Fibroblast of skin of scalp (primary cell): ENCODE data around the gene HPSE.
"Not testable (repeated sequence)": the region's sequence is repeated elsewhere in the genome, so short reads cannot be mapped to it uniquely, and the experiment has no call there.

Experiments
- DNase-seq: peaks from one replicate; pipeline ENCODE4 v3.0.0-alpha.2; 2013

HPSE gene

GRCh38 chr4:83331956-83332355 lies 2.7 kb downstream of the HPSE start:
- no peak for DNase-seq

- peak; percentile 12 for DNase-seq
Measured at GRCh38 chr4:83329521-83330110, 5.0 kb downstream of the HPSE start.

DNA sequence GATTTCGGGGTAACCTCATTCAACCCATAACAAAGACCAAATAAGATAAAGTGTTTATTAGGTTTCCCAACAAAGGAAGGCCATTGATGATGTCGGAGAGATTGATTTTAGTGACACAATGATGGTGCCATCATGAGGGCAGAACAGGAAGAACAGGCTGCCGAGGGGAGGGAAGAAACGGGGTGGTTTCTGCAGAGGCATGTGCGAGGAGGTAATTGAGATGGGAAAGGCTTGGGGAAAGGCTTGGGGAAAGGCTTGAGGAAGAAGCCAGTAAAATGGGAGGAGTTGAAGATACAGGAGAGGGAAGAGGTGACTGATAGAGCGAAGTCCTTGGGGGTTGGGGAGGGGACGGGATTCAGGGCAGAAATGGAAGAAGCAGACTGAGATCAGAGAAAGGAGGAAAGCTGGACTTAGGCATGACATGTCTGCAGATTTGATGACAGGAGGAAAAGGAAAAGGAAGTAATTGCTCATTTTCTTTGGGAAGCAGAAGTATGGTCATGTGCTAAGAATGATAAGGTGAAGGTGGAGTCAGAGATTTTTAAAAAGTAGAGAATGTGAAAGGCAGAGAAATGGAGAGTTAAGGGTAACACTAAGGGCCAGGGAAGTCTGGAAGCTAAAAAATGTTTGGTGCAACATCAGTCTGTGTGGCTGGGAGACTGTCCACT lies 6.0 kb downstream of the HPSE start:
- DNase-seq: no peak

DNA sequence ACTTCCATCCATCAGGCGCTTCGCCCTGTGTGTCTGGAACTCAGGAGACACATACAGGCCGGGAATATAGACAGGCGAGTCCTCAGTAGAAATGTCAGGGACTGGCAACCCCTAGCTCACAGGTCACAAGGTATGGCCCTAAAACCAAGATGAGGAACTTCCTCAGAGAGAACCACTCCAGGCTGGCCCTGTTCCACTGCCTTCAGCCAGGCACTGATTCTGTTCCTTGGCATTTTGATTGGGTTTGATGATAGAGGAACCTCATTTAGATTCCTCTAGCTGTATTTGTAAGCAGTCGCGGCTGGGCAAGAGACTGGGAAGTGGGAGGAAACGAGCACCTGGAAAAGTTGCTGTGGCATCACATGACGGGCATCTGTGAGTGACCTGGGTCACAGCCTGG lies 8.1 kb downstream of the HPSE start:
- no peak for DNase-seq

- not testable (repeated sequence) for DNase-seq
Measured at GRCh38 chr4:83325306-83325705, 9.3 kb downstream of the HPSE start.

DNA sequence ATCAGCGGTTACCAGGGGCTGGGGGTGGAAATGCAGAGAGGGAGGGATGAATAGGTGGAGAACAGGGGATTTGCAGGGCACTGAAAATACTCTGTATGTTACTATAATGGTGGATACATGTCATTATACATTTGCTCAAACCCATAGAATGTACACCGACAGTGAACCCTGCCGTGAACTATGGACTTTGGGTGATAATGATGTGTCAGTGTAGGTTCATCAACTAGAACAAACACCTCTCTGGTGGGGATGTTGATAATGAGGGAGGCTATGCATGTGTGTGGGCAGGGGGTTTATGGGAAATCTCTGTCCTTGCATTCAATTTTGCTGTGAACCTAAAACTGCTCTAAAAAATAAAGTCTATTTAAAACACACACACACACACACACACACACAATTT lies 11.5 kb downstream of the HPSE start:
- DNase-seq: no peak

DNA sequence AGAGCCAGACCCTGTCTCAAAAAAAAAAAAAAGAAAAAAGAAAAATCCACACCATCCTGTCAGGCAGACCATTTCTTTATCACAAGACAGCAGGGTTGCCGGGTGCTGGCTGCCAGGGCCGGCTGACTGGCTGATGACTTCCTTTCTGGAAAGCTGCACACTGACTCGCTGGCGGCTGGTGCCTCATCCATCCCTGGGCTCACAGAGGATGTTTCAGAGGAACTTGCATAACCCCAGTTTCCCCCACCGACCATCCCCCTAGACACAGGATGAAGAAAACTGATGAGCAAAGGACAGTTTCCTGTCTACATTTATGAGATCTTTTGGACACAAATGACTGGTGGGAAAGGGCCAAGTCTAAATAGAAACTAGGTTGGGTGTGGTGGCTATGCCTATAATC lies 14.1 kb downstream of the HPSE start:
- peak; percentile 51 for DNase-seq

- DNase-seq: no peak
Measured at GRCh38 chr4:83318666-83319065, 16.0 kb downstream of the HPSE start.

- DNase-seq: no peak
Measured at GRCh38 chr4:83317671-83318070, 17.0 kb downstream of the HPSE start.

- DNase-seq: no peak
Measured at GRCh38 chr4:83316459-83317165, 18.0 kb downstream of the HPSE start.

GRCh38 chr4:83315341-83315870 lies 19.2 kb downstream of the HPSE start:
- DNase-seq: no peak

GRCh38 chr4:83308672-83309071 lies 26.0 kb downstream of the HPSE start:
- no peak for DNase-seq

DNA sequence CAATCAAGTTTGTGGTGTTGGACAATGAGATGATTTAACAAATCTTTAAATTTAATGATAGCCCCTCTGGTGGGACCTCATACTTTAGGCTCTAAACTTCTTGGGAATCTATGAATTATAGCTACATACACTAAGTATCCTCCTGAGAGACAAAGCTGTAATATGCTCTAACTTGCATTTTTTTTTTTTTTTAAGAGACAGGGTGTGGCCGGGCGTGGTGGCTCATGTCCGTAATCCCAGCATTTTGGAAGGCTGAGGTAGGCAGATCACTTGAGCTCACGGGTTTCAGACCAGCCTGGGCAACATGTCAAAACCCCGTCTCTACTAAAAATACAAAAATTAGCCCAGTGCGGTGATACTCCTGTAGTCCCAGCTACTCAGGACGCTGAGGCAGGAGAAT lies 26.7 kb downstream of the HPSE start:
- no peak for DNase-seq

GRCh38 chr4:83305187-83305586 lies 29.5 kb downstream of the HPSE start:
- peak; percentile 7 for DNase-seq

- no peak for DNase-seq
Measured at GRCh38 chr4:83297548-83298260, 36.9 kb downstream of the HPSE start.

GRCh38 chr4:83293305-83294046 lies 41.2 kb downstream of the HPSE start:
- DNase-seq: no peak

- DNase-seq: not testable (repeated sequence)
Measured at GRCh38 chr4:83290059-83290774, 44.4 kb downstream of the HPSE start.

- not testable (repeated sequence) for DNase-seq
Measured at GRCh38 chr4:83288381-83288780, 46.3 kb downstream of the HPSE start.

DNA sequence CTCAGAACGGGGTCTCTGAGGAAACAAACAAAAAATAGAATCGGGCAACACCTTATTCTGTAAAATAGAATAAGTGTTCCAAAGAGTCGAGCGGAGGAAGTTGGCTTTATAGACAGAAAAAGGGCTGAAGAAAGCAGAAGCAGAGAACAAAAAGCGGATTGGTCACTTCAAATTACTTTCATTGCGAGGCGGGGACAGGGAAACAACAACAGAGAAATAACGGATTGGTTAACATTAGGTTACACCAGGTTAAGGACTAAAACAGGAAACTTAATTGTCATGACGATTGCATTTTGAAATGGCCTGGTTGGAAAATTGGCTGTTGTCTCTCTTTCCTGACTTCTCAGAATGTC lies 49.6 kb downstream of the HPSE start:
- peak; percentile 38 for DNase-seq

- DNase-seq: peak; percentile 94
Measured at GRCh38 chr4:83284193-83285054, 50.2 kb downstream of the HPSE start, which contains the start of gene COQ2. Gene COQ2, minus strand, starts transcription at chr4:83284798. Its CDS starts 34 bp downstream, at chr4:83284764.

- no peak for DNase-seq
Measured at GRCh38 chr4:83283181-83283580, 51.5 kb downstream of the HPSE start.
